IPS-11a (cell line): ENCODE data around the gene F2.

ENCODE experiments used
- H3K4me3 ChIP-seq: one replicate; pipeline ENCODE4 v1.5.1; 2013; ENCODE audit warnings: low read depth, low read length, control low read depth

F2 gene

DNA sequence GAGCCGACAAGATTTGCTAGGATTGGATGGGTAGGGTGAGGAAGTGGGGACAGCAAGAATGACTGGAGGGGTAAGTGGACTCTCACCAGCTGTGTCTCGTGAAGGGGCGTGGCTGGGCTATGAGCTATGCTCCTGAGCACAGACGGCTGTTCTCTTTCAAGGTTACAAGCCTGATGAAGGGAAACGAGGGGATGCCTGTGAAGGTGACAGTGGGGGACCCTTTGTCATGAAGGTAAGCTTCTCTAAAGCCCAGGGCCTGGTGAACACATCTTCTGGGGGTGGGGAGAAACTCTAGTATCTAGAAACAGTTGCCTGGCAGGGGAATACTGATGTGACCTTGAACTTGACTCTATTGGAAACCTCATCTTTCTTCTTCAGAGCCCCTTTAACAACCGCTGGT is 19.9 kb downstream of the F2 start:
- no peak overlapping the region for H3K4me3 ChIP-seq

DNA sequence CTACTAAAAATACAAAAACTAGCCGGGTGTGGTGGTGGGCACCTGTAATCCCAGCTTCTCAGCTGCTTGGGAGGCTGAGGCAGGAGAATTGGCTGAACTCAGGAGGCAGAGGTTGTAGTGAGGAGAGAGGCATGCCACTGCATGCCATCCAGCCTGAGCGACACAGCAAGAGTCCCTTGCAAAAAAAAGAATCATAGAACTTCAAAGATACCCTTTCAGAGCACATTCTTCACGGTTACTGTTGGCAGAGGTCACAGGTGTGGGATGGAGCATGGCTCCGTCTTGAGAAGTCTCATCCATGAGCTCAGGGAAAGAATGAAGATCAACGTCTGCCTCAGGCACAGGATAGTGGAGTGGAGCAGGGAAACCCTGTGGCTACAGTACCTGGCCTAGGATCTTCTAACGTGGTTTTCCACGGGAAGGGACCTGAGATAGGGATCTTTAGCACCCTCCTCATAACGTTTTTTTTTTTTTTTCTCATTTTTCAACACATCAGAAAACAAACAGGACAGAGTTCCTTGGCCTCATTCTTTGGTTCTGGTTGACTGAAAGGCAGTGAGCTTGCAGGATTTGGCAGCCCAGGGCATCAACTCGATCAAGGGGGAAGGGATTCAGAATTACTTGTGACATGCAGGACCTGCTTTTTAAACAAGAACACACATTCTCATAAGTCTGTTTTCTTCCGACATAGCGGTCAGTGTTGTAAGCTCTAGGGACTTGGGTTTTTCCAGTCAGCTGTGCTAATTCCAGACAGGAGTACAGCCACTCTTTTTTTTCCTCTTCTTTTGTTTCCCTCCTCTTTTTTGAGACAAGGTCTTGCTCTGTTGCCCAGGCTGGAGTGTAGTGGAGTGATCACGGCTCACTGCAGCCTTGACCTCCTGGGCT is 22.8 kb downstream of the F2 start:
- H3K4me3 ChIP-seq, result no peak overlapping the region

DNA sequence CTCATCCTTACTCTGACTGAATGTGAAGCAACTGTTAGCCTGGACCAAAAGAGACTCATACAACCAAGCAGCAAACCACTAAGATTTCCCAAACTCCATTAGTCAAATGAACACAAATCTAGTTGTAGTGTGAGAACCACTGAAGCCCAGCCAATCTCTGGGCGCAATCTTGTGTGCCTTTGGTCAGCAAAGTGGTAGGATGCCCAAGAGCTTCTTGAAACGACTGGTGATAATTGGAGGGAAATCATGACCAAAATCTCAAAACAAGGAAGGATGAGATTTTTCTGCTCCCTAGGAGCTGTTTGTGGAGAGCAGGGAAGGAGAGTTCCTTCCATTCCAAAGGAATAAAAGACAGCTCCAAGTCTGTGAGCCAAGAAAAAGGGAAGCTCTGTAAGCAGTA is 24.0 kb downstream of the F2 start:
- H3K4me3 ChIP-seq, result no peak overlapping the region

DNA sequence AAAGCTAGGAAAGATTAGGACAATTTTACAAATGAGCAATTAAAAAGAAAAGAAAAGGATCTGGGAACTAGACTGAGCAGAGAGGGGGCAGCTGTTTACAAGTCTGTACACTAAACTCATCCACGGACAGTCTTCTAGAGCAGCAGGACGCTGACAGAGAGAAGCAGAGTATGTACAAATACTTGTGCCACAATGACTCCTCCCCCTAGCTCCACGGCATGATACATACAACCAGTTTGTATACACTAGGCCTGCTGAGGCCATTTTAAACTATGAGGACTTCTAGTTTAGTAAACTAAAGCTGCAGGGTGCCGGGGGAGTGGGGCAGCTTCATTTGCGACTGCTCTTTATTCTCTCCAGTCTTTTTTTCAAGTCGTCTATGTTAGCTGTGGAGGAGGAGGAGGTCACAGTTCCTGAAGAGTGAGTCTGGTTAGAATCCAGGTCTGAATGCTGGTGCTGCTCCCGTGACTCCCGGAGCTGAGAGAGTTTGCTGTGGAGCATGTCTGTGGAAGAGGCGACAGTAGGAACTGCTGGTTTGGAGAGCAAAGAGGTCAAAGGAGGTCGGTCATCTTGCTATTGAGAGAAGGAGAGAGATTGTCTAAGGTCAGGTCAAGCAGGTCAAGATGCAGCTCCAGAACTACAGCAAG is 24.8 kb downstream of the F2 start:
- H3K4me3 ChIP-seq, result no peak overlapping the region

DNA sequence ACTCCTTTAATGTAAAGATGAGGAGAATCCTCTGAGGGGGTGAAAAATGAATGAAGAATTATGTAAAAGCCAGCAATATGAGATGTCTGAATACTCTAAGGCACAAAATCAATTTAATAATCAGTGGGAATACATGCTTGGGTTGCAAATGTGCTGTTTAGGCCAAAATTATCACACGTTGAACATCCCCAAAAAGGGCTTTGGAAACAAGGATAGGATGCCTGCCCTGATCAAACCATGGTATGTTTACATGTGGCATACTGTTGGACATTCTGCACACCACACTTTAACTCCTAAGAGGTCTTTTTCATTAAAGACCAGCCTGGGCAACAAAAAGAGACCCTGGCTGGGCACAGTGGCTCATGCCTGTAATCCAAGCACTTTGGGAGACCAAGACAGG is 26.3 kb downstream of the F2 start:
- H3K4me3 ChIP-seq, result no peak overlapping the region

DNA sequence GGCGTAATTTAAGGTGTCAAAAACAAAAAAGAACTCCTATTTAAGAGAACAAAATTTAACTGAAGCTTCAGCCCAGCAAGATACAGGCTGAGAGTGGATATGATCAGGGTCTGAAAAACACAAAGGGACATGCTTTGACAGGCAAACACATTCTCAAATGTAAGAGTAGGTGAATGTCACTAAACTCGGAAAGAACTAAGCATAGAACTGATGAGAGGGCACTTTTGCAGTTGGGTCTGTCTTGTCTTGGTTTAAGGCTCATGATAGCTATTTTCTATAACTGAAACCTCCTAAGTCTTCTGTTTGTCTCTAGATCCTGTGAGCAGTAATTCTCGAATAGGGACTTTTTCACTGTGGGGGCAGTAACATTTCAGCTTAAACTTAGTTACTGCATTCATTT is 27.0 kb downstream of the F2 start:
- no peak overlapping the region for H3K4me3 ChIP-seq

DNA sequence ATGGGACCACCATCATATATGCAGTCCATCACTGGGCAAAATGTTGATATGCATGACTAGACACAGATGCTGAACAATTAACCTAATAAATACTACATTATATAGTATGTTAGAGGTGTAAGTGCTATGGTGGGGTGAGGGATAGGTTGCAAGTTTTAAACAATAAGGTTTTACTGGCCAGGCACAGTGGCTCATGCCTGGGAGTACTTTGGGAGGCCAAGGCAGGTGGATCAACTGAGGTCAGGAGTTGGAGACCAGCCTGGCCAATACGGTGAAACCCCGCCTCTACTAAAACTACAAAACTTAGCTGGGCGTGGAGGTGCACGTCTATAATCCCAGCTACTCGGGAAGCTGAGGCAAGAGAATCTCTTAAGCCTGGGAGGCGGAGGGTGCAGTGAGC is 28.1 kb downstream of the F2 start:
- no peak overlapping the region for H3K4me3 ChIP-seq

DNA sequence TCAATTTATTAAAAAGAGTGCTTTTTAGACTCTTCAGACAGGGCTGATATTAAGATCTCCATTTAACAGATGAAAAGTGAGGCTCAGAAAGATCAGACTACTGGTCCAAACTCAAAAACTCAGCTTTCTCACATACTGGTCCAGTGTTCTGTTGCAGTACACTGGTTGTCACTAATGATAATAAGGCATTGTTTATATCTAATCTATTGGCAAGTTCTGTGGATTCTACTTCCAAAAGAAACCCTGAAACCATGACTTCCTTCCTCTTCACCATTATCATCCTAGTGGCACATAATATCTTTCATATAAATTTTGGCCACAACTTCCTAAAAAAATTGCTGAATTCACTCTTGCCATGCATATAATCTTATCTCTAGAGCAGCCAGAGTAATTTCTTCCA is 36.9 kb downstream of the F2 start:
- no peak overlapping the region for H3K4me3 ChIP-seq

DNA sequence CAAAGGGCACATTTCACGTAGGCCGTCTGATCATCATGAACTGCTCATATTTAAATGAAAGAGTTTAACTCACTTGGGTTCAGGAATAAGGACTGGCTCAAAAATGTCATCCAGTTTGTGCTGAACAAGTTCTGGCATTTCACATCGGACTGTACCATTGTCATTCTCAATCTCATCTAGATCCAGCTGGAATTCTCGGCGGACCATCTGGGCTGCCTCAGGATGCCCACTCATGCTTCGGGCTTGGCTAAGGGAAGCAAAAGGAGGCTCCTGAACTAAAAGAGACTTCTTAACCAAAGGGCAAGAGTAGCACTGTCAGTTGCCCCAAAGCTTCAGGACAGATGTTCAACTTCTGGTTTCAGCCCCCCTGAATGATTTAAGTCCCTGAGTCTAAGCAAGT is 40.2 kb downstream of the F2 start:
- H3K4me3 ChIP-seq, result no peak overlapping the region

DNA sequence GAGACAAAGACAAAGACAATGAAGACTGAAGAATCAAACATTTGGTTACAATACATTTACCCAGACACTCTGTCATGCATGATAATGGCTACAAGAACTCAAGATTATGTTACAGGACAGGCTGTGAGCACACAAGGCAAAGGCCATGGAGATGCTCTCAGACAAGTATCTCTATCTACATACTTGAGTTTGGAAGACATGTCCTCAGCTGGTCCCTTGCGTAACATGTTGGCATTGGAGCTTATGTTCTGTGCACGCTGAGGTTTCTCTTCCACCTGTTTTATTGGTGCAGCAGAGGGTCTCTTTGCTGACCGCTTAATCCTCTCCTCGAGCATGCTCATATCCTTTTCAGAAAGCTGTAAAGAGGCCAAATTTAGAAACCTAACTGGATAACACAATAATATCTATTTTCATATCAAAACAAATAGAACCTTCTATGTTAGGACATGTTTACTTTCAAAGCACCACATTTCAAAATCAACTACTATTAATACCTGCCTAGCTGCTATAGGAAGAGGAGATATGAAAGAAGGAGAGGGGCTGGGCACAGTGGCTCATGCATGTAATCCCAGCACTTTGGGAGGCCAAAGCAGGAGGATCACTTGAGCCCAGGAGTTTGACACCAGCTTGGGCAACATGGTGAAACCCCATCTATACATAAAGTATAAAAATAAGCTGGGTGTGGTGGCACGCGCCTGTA is 41.6 kb downstream of the F2 start:
- H3K4me3 ChIP-seq, result no peak overlapping the region

DNA sequence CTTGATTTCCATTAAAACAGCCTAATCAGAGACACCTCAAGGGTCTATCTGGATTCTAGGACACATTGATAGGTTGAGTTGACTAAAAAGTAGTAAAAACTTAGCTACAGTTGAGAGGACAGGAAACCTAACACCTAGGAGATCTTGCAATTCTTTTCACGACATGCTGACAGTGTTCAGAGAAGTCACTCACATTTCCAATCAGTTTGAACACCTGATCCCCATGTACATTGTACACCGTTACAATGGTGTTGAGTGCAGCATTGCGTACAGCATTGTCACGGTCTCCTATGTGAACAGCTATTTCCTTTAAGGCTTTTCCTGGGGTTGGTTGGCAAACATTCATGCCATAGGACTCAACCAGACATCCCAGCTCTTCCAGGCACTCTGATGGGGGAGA is 42.8 kb downstream of the F2 start:
- H3K4me3 ChIP-seq, result no peak overlapping the region

DNA sequence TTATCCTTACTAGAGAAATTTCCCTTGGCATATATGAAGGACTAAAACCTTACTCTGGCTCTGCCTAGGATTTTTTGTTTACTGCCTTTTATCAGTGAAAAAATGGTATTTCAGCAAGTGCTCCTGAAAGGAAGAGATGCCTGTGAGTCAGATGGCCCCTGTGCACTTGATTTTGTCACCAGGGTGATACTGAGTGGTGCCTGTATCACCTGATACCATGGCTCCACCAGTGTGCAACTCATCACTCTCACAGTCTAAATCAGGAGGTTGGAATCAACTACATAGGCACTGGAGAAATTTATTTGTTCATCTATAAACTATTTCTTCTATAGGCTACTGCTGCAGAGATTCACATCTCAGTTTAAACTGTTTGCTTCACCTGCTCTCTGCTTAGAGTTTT is 43.2 kb downstream of the F2 start:
- H3K4me3 ChIP-seq, result no peak overlapping the region

DNA sequence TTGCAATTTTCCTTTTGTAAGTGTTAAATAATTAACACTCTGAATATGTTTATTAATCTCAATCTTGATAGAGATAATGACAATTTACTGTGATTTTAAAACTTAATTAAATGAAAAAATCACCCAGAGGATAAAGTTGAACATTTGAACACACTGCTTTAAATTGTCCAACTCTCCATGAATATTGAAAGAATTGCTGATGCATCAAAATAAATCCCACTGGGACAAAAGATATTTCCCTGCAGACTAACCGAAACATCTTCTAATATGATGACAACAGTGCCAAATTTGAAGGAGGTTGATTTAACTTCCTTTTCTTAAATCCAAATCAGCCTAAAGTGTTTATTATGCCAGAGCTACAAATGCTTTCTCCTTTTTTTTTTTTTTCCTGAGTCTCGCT is 47.6 kb downstream of the F2 start:
- H3K4me3 ChIP-seq, result no peak overlapping the region

DNA sequence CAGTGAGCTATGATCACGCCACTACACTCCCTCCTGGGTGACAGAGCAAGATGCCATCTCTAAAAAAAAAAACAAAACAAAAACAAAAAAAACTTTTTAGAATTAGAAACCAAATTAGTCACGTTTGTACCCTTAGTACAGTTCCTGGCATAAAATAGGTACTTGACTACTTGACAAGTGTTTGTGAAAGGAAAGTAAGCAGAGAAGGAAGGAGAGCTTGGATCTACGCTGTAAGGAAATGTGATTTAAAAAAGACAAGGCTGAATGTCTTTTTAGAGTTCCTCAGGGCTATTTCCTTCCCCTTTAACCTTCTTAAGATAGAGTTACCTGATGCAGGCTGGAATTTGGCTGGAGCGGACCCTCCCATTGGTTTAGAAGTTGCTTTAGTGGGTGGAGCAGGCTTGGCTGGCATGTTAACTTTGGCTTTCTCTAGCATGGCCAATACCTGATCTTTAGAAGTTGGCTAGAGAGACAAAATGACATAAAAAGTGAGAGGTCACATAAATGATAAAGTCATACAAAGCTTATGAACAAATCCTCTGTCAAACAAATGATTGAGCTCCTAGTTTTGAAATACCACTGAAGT is 50.7 kb downstream of the F2 start:
- no peak overlapping the region for H3K4me3 ChIP-seq

DNA sequence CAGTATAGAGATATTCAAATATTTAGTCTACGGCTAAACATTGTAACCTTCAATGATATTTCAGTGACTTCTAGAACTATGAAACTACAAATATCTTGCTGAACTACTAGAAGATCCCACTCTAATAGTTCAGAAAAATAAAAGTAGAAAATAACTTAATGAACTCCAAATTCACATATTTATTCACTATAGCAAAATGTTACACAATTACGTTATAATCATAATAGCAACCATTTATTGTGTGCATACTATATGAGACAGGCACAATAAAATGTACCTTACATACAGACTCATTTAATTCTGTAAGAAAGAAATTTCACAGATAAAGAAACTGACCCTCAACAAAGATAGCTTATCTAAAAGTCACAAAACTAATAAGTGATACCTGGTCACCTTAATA is 57.9 kb downstream of the F2 start:
- H3K4me3 ChIP-seq, result no peak overlapping the region

DNA sequence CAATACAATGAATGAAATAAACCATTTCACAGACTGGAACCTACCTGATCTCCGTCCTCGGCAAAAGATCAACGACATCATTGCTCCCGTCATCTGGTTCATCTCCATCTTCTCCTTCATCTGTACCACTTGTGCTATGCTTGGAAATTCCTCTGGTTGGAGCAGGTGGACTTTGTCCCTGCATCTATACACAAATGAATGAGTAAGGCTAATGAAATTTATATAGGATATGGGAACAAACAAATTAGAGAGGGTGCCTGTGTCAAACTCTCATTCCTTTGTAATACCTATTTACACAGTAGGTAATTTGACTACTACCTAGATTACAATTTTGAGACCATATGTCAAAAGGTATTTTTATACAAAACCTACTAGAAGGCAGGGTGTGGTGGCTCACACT is 59.4 kb downstream of the F2 start:
- no peak overlapping the region for H3K4me3 ChIP-seq
